HG03045 (cell line): Measurements from ENCODE around the gene CD44.
A peak's percentile ranks its signal among the peaks of the same experiment; 100 is the strongest.

Experiments
- ATAC-seq: cut with Tn5 transposase; IDR thresholded peaks from one replicate; pipeline ENCODE4 v1.9.1; 2021; ENCODE audit warnings: mild to moderate bottlenecking, moderate library complexity; ENCODE audit not compliant: unreplicated experiment

Gene CD44

DNA sequence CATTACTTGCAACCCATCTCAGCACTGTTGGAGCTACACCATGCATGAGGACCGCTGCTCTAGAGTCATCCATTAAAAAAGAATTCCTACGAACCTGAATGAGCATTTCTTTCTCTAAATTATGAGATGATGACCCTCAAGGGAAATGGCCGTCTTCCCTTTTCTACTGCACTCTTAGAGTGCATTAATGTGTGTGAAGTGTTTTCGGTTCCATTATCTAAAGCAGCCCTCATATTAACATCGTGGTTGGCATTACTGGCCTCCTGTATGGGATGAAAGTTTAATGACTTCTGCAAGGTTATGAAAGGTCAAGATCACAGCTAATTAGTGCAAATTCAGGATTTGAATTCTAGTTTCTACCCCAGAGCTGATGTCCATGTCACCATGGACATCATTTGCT is 16.7 kb downstream of the CD44 start:
- ATAC-seq, result no peak

DNA sequence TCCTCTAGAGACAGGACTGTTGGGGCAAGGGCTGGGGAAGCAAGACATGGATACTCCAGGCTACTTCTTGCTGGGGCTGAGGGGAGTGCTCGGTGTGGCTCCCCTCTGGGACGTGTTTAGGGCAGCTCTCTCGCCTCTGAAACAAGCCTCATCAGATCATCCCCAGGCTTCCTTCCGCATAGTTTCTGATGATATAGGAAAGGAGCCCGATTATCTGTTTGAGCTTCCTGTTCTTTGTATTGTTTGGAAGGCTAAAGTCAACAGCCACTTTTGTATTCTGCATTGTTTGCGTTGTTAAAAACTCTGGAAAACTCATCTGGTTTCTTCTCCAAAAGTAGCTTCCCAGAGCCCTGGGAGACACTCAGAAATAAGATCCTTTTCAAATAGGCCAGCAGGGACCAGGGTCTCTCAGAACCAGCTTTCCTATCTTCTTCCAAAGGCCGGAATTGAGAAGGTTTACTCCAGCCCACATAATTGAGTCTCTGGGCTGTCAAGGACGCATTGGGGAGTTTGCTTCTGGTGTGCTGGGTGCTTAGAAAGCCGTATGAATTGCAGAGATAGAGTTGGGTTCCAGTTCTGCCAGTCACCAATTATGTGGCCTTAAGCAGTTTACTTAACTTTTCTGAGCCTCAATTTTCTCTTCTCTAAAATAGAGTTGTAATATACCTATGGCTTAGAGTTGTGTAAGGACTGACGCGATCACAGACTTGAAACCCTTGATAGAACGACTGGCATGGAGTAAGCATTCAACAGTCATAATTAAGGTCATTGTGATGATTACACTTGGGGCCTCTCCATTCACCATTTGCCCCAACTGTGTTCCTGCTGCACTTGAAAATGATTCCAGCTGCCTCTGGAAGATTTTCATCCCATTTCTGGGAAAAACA is 19.1 kb downstream of the CD44 start:
- ATAC-seq, result no peak

DNA sequence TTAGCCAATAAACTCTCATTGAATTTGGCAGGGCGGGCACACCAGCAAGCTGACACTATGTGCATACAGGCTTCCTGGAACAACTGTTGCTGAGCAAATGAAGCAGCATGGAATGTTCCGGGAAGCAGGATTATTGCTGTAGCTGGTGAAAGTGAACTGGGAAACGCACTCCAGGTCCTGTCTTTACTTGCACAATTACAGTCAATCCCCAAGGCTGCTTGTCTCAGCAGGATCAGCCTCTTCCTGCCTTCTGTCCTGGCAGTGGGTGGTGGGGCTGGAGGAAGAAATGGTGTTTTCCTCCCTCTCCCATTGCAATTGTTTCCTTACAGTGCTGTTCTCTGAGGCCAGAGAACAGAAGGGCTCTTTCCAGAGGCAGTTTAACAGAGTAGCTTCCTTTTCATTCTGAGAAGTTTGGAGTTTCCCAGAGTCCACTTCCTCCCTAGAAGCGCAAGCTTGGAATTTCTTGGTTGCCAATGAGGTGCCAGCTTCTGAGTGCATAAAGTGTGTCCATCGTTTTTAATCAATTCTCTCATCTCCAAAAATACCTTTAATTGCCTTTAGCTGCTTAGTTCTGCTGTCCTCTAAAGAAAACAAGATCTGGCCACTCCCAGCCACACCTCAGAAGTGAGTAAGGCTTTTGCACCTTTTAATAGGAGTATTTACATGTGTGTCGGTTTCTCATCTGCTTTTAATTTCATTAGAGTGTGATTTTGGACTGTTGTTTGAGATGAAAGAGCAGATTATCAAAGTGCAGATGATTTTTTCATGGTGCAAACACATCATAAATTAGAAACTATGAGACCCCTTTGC is 19.9 kb downstream of the CD44 start:
- ATAC-seq, result no peak

DNA sequence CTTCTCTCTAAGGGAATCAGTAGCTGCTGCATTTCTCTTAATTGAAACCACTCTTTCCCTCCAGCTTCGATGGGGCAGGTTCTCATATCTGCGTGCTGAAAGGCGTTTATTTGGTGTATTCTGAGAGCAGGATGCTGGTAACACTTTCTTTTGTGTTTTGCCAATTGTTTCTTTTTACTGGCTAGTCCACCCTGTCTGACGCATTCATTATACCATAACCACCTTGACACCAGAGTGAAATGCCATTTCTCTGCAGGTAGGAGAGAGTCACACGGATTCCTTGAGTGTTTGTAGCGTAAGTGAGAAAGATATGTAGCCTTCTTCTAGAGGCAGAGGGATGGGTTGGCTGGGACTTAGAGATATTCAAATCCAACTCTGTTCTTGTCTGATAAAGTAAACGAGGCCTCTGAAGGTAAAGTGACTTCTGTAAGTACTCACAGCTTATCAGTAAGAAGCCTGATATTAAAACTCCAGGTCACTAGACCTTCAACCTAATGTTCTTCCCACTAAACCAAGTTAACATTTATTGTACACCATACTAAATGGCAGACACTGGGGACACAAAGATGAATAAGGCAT is 21.4 kb downstream of the CD44 start:
- no peak for ATAC-seq

DNA sequence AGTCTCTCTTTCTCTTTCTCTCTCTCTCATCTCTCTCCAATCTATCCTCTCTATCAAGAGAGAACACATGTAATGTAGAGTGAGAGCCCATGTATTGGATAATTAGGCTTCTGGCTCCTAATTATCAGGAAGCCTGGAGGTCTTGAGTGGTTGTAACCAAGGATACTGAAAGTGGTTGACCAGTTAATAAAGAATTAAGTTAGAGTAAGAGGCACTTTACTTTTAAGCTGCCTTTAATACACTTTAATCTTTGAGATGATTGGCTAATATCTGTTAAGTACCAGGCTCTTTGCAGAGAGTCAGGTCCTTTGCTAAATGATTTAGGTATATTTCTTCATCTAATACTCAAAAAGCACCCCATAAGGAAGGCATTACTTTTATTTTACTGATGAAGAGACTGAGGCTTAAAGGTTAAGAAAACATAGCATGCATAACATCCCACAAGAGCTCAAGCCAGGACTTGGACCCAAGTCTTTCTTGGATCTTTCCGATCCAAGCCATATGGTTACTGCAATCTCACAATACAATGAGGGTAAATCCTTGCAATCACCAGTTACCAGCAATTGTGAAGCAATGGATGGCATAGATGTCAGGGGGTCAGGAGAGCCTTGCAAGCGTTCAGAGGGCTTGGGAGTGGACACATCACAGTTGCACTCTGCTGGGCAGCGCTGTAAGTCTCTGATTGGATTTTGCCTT is 22.1 kb downstream of the CD44 start:
- ATAC-seq, result no peak

DNA sequence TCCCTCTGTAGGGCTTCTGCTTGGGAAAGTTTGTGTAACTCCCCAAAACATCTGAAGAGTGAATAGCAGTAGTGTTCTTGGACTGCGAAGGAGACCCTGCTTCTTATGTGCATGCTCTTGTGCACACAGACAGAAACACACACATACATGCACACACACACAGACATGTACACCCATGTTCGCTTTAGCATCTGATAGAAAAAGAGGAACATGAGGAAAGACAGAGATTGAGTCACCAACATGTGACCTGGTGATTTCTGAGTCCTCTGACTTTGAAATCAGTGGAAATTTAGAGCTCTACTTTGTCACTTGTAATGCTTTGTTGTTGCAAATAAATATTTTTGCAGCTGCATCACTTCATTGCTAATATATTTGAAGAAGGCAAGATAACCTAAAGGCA is 23.8 kb downstream of the CD44 start:
- ATAC-seq, result no peak

DNA sequence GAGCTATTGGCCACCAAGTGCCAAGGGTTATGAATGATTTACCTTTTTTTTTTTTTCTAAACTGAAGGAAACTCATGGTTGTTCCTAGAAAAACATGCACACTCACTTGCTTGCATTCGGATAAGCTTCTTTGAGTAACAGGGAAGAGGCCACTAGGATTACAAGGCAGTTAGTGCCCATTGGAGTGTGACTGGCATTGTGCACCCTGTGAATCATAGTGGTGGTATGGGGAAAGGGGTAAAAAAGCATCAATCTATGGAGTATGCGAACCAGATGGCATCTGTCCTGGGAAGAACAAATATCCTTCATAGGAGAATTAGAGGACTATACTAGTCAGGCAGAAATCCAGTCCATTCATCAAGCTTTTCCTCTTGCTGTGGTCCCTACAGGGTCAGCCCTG is 24.2 kb downstream of the CD44 start:
- no peak for ATAC-seq

DNA sequence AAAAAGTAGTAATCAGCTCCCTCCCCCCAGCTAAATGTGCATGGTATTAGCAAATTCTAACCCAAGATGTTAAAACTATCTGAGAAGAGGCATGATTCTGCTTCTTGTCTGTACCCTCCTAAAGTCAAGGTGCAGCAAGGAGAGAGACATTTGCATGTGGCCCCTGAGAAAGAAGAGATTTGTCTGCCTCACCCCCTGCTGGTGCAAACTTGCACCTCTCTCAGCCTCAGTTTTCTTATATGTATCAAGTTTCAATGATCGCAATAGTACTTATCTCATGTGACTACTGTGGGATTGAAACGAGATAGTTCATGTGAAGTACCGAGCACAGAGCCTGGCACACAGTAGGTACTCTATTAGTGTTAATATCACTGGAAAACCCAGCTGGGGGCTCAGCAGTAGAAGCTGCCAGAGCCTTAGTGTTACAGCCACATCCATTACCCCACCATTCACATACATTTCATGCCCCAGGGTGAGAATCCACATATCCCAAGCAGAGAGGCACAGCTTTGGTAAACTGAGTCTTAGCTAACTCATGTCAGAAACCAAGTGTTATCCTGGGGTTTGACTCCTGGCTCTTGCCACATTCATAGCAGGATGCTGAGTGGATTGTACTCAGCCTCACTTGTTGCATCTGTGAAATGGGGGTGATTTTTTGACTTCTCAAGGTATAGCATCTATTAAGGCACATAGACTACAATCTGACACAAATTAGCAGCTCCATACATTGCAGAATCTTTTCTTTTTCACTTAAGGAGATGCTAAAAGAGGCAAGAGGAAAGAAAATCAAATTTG is 24.9 kb downstream of the CD44 start:
- ATAC-seq, result no peak

DNA sequence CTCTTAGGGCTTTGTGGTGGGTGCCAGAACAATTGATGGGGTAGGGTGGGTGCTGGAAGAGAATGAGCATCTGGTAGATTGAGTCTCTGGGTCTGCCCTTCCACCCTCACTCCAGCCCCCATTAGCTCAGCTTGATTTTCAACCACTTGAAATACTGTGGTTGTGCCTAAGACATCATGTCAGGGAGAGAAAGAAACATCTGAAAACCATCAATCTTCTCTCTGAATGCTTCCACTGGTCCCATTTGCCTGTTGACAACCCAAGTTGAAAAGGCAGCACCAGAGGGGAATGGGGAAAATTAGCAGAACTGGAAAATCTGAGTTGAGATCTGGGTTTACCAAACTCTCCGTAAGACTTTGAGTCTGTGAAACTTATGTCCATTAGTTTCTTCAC is 26.1 kb downstream of the CD44 start:
- no peak for ATAC-seq

DNA sequence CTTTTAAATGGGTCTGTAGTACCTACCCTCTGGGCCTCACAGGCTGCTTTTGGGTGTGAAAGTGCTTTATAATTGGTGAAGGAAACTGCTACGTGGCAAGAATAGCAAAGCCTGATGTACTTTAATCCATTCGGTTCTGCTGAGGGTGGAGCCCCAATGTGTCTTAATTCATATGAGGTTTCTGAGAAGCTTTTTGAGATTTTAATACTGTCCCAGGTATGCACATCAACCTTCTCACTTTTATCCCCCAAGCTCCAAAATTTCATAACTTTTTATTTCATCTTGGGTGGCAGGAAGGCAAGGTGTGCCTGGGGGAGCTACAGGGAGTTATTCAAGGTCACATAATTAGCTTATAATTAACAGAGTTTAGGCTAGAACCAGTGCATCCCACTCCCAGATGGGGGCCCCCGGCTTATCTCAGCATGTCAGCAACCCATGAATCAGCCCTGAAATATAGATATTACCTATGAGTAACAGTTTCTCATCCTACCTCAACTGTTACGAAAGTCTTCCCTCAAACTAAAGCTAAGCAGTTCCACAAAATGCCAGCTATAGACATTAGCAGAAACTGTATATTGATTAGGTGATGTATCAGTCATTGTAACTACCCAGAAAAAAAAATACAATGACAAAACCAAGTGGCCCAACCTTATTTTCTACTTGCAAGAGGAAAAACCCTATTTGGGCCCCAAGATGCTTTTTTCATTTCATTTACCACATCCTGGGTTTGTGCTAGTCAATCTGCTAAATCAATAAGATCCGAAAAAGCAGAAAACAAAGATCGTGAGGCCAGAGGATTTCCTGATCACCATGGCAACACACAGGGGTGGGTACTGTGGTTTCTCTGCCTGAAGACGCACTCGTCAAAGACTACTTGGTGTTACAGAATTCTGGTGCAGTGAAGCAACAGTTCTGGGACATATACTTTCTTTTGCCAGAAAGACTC is 26.7 kb downstream of the CD44 start:
- peak; percentile 72 for ATAC-seq

DNA sequence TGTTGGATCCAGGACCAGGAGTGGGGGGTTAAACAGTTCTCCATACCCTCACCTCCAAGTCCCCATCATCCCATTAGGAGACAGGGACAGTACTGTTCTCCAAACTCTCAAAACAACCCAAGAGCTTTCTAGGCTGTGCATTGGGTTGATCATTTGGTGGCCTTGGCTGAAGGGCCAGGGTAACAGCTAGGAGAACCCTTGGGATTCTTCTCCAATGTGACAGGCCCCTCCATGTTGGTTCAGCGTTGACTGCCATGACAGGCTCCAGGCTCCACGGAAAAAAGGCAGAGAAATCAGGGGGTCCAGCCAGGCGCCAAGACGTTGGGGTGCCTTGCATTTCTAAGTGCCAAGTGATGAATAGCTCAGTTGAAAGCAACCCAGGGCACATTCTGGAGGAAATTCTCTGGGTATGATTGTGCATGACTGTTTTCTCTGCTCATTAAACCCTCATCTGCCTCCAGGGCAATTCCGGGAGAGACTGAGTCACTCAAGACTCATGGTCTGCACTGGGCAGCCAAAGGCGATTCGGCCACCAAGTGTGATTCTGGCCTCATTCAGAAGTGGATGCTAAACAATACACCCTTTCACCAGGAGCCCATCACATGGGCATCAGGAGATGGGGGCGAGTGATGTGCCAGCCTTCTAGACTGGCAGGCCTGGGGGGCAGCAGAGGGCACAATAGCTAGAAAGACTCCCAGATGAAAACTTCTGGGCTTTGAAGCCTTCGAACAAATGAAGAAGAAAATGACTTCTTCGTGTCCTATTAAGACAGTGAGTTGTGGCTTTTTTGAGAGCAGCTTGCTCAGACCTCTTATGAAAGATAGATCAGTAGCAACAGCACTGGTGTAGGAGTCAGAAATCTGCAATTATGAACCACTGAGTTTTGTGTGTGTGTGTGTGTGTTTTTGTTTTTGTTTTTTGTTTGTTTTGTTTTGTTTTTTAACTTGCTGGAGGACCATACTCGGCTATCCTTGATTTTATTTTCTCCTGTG is 27.7 kb downstream of the CD44 start:
- ATAC-seq, result peak; percentile 8

DNA sequence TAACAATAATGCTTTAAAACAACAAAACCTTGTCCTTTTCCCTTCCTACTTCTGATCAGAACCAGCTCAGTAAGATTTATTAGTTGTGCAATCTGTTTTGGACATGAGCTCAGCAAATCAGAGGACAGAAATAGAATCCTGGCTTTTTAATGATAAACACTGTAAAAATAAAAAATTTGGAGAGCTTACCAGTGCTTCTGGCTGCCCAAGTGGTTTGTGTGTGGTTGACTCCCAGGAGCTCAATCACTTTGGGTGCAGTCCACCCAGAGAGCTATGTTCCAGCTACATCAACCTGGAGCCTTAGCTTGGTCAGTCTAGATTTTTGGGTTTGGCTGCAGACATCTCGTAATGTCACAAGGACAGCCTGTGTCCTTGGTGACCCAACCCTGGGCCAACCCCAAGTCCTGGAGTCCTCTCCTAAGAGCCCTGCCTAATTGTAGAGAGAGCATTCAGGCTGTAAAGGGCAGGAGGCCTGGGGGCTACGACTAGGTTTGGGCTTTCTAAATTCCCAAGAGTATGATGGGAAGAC is 28.5 kb downstream of the CD44 start:
- no peak for ATAC-seq

DNA sequence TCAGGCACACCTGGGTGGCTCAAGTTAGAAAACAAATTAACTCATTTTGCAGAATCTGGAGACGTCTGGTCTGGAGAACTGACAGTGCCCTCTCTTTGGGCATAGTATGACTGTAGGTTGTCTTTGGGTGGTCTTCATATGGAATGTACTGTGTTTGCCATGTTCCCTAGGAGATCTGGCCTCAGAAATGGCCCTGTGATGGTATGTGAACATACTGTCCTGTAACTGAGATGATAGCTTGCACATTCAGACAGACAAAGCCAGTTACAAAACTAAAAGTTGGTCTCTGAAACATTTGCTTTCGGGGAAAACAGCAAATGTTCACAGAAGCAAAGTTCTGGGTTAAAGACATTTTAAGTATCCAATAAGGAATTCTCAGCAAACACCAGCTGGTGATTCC is 29.7 kb downstream of the CD44 start:
- no peak for ATAC-seq

DNA sequence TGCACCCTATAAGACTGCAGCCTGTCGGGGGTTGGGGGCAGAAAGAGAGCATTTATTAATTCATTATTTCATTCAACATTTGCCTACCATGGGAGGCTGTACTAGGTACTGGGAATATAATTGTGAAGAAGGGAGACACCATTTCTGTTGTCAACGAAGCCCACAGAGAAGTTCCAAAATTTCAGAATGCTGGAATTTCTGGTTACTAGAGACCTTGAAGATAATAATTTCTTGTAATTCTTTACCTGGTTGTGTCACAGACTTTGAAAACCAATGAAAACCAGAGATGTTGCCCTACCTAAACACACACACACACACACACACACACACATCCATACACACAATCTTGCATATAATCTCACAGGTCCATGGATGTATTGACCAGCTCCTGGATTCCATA is 30.1 kb downstream of the CD44 start:
- no peak for ATAC-seq

DNA sequence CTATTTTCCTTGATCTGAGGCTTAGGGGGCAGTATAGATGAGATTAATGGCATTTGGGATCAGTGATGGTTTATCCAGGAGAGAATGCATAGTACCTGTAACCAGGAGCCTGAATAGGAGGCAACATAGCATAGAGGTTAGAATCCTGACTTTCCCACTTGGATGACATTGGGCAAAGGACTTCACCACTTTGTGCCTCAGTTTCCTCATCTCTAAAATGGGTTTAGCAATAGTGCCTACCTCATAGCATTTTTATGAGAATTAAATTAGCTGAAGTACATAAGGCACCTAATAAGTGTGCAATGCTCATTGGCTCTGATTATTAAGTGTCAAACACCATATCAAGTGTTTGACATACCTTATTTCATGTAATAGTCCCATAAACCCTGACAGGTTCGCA is 30.8 kb downstream of the CD44 start:
- no peak for ATAC-seq

DNA sequence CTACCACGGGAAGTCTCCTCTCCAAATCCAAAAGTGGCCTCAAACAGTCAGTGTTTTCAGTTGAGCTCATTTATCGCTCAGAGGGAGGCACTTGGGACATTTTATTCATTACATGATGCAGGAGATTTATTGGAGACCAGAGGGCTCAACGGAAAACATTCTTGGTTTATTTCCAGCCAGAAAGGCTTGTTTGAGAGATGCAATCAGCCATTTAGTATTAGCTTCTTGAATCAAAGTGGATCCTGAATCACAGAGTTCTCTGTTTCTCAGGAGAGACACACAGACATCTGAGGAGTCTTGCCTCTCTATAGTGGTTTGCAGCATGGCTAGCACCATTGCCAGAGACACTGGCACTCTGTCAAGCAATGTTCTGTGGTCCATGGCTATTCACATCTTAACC is 31.5 kb downstream of the CD44 start:
- no peak for ATAC-seq

DNA sequence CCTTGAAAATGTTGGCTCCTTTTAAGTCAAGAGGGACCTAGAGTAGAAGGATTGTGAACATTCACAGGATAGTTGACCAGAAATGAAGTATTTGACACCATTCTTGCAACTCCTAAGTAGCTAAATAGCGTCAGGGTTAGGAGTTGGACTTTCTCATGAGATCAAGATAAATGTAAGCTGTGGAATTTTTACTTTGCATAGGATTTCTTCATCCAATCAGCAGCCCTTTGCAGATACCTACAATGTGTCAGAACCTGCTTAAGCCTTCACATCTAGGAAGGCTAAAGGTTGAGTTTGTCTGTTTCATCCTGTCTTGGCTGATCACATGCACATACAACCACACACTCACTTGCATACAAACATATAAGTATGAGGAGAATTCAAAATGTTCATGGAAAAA is 32.3 kb downstream of the CD44 start:
- no peak for ATAC-seq

DNA sequence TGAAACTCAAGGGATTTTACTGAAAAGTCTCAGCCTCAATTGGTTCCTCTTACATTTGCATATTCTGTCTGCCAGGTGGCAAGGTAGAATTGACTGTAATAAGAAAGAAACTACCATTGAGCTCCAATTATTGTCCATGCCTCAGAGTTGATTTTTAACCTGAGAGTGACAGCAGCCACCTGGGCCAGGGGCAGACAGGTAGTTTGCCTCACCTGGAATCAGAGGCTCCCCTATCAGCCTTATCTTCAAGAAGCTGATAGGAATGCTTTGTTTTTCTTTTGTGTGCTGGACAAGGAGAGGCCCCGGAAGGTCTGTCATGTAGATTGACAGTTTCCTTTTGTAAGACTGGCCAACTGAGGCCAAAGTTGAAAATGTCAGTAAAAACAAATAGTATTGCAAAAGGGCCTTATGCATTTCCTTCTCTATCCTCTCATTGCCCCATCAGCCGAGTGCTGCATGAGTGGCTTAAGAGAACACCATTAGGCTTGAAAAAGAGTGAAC is 34.1 kb downstream of the CD44 start:
- peak; percentile 48 for ATAC-seq
